Naive thymus-derived CD4-positive, alpha-beta T cell (primary cell): ENCODE measurements around the gene PRG3. TPM values are rescaled to one million over a fixed set of nuclear protein-coding genes. Genes with fewer than 3 reads are reported as not detected.

ENCODE experiments used
- ATAC-seq: fragments of 150-1000 bp; cut with Tn5 transposase; 2 replicates; pipeline ENCODE4 v1.10.0; 2021; ENCODE audit warnings: mild to moderate bottlenecking, moderate library complexity
- CTCF ChIA-PET: fragments of 350-600 bp; sonication (Branson Sonifier 250); formaldehyde crosslinking; loops from one replicate; lab custom pipeline; 2021; ENCODE audit warnings: antibody characterized with exemption; lab: Charles Lee
- POLR2A ChIA-PET: fragments of 350-600 bp; sonication (Branson Sonifier 250); formaldehyde crosslinking; loops from one replicate; lab custom pipeline; 2021; ENCODE audit warnings: antibody characterized with exemption, inconsistent platforms; lab: Charles Lee
- DNase-seq, 9 donors: peaks; one replicate each; pipeline versions ENCODE4 v3.0.0 to v3.0.0-alpha.2; 2020 to 2022; ENCODE audit warnings: mixed read lengths in 1 of 9
- H3K27ac ChIP-seq: one replicate; pipeline ENCODE4 v1.7.0; 2013; ENCODE audit warnings: mild to moderate bottlenecking, low read depth, low read length, moderate library complexity
- H3K27me3 ChIP-seq, 2 donors: one replicate each; pipeline ENCODE4 v1.7.0; 2013; ENCODE audit warnings: low read length in 2 of 2, mild to moderate bottlenecking in 2 of 2, moderate library complexity in 2 of 2; ENCODE audit not compliant: control insufficient read depth in 2 of 2, insufficient read depth in 2 of 2
- H3K36me3 ChIP-seq, 3 experiments: 1 replicate in 2 of 3; 2 replicates in 1 of 3; pipeline ENCODE4 v1.7.0; 2013; ENCODE audit warnings: low read length in 3 of 3, mild to moderate bottlenecking in 3 of 3, moderate library complexity in 1 of 3; ENCODE audit not compliant: insufficient read depth in 3 of 3, control insufficient read depth in 2 of 3
- H3K4me1 ChIP-seq, 2 donors: one replicate each; pipeline ENCODE4 v1.7.0; 2013; ENCODE audit warnings: low read length in 2 of 2, mild to moderate bottlenecking in 2 of 2, moderate library complexity in 1 of 2; ENCODE audit not compliant: control insufficient read depth in 2 of 2, insufficient read depth in 2 of 2
- H3K4me3 ChIP-seq: 2 replicates; pipeline ENCODE4 v1.7.0; 2013; ENCODE audit warnings: mild to moderate bottlenecking, low read length
- H3K9me3 ChIP-seq, 3 experiments: 1 replicate in 2 of 3; 2 replicates in 1 of 3; pipeline ENCODE4 v1.7.0; 2013; ENCODE audit warnings: low read length in 3 of 3; ENCODE audit not compliant: control insufficient read depth in 2 of 3
- H3K27ac Mint-ChIP-seq, 9 donors: one replicate each; pipeline ENCODE4 v1.8.0; 2020 to 2022; ENCODE audit warnings: mixed read lengths in 9 of 9, mild to moderate bottlenecking in 8 of 9, moderate library complexity in 5 of 9, inconsistent platforms in 2 of 9
- H3K27me3 Mint-ChIP-seq, 5 donors: one replicate each; pipeline ENCODE4 v1.8.0; 2021 to 2022; ENCODE audit warnings: mixed read lengths in 5 of 5, mild to moderate bottlenecking in 1 of 5
- H3K36me3 Mint-ChIP-seq, 5 donors: one replicate each; pipeline ENCODE4 v1.8.0; 2020 to 2022; ENCODE audit warnings: mixed read lengths in 5 of 5, mild to moderate bottlenecking in 3 of 5, inconsistent platforms in 1 of 5
- H3K4me1 Mint-ChIP-seq, 7 donors: one replicate each; pipeline ENCODE4 v1.8.0; 2020 to 2022; ENCODE audit warnings: mixed read lengths in 7 of 7, mild to moderate bottlenecking in 3 of 7, inconsistent platforms in 1 of 7
- H3K4me3 Mint-ChIP-seq, 10 donors: one replicate each; pipeline ENCODE4 v1.8.0; 2020 to 2022; ENCODE audit warnings: mild to moderate bottlenecking in 10 of 10, mixed read lengths in 10 of 10, moderate library complexity in 6 of 10, inconsistent platforms in 2 of 10
- H3K9me3 Mint-ChIP-seq, 11 donors: one replicate each; pipeline ENCODE4 v1.8.0; 2020 to 2022; ENCODE audit warnings: mixed read lengths in 11 of 11, mild to moderate bottlenecking in 4 of 11, inconsistent platforms in 1 of 11, moderate library complexity in 1 of 11
- intact Hi-C, 2 donors: fragments of 100-400 bp; cut with micrococcal nuclease; formaldehyde crosslinking; loops; one replicate each; pipeline ENCODE4 v1.15.1; 2023
- polyA plus RNA-seq, 2 donors: library from polyadenylated mRNA; unstranded; fragments of 300-500 nt; fragmentation: Illumina TruSeq; gene quantifications; one replicate each; pipeline ENCODE4 v1.2.3, GENCODE V29; 2021
- total RNA-seq, 6 experiments: library from RNA in 5 of 6; stranded (reverse) in 5 of 6; gene quantifications; 1 replicate in 5 of 6; 2 replicates in 1 of 6; pipeline ENCODE4 v1.2.3 and lab custom pipeline; 2021 to 2026

The PRG3 gene
- total and polyA plus RNA-seq, 7 experiments from 2014 or later, result not detected

DNA sequence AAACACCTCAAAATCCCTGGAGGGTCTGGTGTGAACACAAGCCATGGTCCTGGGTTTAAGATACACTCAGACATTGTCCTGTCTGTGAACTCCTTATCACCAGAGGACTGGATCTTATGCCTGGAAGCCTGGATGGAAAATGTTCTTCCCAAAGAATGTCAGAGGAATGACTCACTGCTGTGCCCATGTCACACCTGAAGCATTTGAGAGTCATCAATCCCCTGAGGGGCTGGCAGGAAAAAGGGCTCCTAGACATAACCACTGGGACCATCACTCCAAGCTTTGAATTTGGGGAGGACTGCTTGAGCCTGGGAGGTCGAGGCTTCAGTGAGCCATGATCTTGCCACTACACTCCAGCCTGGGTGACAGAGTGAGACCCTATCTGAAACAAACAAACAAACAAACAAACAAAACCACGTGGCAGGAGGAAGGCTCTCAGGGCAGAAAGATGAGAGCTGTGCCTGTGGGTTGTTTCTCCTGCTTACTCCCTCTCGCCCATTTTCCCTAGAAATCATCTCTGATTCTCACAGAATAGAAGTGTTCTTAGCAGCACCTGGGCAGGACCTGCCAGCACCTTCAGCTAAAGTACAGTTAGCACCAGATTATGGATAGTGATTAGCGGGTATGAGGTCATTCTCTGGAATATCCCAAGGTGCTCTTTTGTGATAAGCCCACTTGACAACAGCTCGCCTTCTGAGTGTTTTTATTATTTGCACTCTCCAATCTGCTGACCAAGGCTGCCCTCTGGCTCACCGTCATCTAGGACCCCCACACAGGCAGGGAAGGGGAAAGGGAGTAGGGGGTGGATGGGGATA lies 21.4 kb upstream of the PRG3 start:
- POLR2A ChIA-PET, result no interaction called here
- no peak overlapping the region for H3K4me3 ChIP-seq
- intact Hi-C loops, result loop anchor here in 1 of 2 donors (2.0 kb wide), 1 partner anchor 72 kb away; no protein-coding TSS in a partner anchor
- H3K4me1 ChIP-seq, result no peaks in the 10 kb centered on the region
- H3K27me3 ChIP-seq, result no peaks in the 10 kb centered on the region
- Mint-ChIP-seq H3K9me3 (no peaks in the 10 kb centered on the region), H3K4me1 (peaks cover 0 to 17% (median 7%) of the 10 kb centered on the region in 7 donors), H3K4me3 (no peak overlapping the region), H3K27me3 (no peaks in the 10 kb centered on the region), H3K27ac (no peak overlapping the region), H3K36me3 (peaks cover under 1 to 21% (median 13%) of the 10 kb centered on the region in 5 donors)
- H3K27ac ChIP-seq, result no peak overlapping the region
- CTCF ChIA-PET, result no interaction called here
- no peak for ATAC-seq
- H3K9me3 ChIP-seq, result no peaks in the 10 kb centered on the region
- no peak for DNase-seq
- H3K36me3 ChIP-seq, result peaks cover 0 to 5% (median 0%) of the 10 kb centered on the region in 3 experiments

DNA sequence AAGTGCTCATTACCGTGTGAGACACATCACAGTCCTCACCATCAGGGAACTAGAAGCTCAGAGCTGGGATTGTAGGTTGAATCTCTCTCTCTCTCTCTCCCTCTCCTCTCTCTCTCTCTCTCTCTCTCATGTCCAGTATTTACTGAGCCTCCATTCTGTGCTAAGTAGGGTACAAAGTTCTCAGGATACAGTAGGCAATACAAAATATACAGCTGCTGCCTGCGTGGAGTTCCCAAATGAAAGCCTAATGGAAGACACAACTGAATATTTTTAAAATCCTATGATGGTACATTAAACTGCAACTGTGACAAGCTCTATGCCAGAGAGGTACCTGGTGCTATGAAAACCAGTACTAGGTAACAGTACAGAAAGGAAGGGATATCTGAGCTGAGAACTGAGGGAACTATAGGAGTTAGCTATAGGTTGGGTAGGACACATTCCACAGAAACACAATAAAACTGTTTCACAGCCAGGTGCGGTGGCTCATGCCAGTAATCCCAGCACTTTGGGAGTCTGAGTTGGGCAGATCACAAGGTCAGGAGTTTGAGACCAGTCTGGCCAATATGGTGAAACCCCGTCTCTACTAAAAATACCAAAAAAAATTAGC lies 19.1 kb upstream of the PRG3 start:
- Mint-ChIP-seq H3K27me3 (no peaks in the 10 kb centered on the region), H3K9me3 (no peaks in the 10 kb centered on the region), H3K4me3 (no peak overlapping the region), H3K36me3 (peaks cover 0 to 3% (median 2%) of the 10 kb centered on the region in 5 donors), H3K4me1 (no peaks in the 10 kb centered on the region), H3K27ac (no peak overlapping the region)
- no peak for DNase-seq
- Histone ChIP-seq H3K27ac (no peak overlapping the region), H3K27me3 (no peaks in the 10 kb centered on the region), H3K4me1 (no peaks in the 10 kb centered on the region), H3K9me3 (no peaks in the 10 kb centered on the region), H3K4me3 (no peak overlapping the region), H3K36me3 (no peaks in the 10 kb centered on the region)
- CTCF ChIA-PET, result no interaction called here
- POLR2A ChIA-PET, result no interaction called here
- intact Hi-C loops, result no loop called here
- no peak for ATAC-seq

DNA sequence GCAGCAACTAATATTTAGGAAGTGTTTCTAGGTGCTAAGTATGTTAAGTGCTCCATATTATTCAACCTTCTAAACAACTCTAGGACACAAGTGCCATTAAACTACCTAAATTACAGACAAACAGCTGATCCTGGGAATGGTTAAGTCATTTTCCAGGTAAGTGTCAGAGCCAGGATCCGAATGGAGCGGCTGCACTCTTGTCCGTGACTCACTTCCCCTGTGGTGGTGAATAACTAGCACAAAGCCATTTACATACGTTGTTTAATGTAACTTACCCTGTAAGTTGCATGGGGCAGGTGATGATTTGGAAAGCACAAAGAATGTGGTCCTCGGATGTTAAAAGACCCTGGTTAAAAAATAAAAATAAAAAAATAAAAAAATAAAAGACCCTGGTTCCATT lies 18.3 kb upstream of the PRG3 start:
- no peak overlapping the region for H3K4me3 ChIP-seq
- H3K4me1 ChIP-seq, result no peaks in the 10 kb centered on the region
- intact Hi-C loops, result no loop called here
- Mint-ChIP-seq H3K4me1 (no peaks in the 10 kb centered on the region), H3K9me3 (no peaks in the 10 kb centered on the region), H3K27me3 (no peaks in the 10 kb centered on the region), H3K4me3 (no peak overlapping the region), H3K27ac (no peak overlapping the region), H3K36me3 (peaks cover 0 to 2% (median 0%) of the 10 kb centered on the region in 5 donors)
- H3K36me3 ChIP-seq, result no peaks in the 10 kb centered on the region
- no peak overlapping the region for H3K27ac ChIP-seq
- no peak for ATAC-seq
- CTCF ChIA-PET, result no interaction called here
- POLR2A ChIA-PET, result no interaction called here
- DNase-seq, result no peak
- no peaks in the 10 kb centered on the region for H3K27me3 ChIP-seq
- no peaks in the 10 kb centered on the region for H3K9me3 ChIP-seq

DNA sequence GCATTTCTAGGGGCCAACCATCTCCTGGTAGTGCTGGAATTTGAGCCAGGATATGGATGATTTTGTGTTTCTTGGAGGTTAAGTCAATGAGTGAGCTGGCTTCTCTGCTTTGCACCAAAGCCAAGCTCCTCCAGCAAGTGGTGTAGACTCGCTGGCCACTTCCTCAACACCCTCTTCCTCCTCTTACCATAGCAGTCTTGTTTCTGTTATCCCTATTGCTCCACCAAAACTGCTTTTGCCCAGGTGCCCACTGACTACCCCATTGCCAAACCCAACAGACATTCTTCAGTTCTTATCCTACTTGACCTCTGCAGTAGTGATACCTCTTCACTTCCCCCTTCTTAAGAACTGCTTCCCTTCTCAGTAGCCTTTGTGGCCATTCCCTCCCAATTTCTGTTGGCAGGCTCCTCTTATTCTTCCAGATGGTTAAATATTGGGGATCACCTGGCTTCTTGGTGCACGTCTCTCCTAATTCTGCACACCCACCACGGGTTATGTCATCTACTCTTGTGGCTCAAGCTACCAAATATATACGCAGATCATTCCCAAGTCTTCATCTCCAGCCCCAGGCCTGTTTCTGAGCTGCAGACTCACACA lies 16.5 kb upstream of the PRG3 start:
- Mint-ChIP-seq H3K27ac (no peak overlapping the region), H3K4me3 (no peak overlapping the region), H3K36me3 (no peaks in the 10 kb centered on the region), H3K27me3 (no peaks in the 10 kb centered on the region), H3K9me3 (no peaks in the 10 kb centered on the region), H3K4me1 (no peaks in the 10 kb centered on the region)
- Histone ChIP-seq H3K27ac (no peak overlapping the region), H3K4me1 (no peaks in the 10 kb centered on the region), H3K27me3 (no peaks in the 10 kb centered on the region), H3K9me3 (no peaks in the 10 kb centered on the region), H3K36me3 (no peaks in the 10 kb centered on the region), H3K4me3 (no peak overlapping the region)
- ATAC-seq, result no peak
- no peak for DNase-seq
- POLR2A ChIA-PET, result no interaction called here
- intact Hi-C loops, result no loop called here
- CTCF ChIA-PET, result no interaction called here

DNA sequence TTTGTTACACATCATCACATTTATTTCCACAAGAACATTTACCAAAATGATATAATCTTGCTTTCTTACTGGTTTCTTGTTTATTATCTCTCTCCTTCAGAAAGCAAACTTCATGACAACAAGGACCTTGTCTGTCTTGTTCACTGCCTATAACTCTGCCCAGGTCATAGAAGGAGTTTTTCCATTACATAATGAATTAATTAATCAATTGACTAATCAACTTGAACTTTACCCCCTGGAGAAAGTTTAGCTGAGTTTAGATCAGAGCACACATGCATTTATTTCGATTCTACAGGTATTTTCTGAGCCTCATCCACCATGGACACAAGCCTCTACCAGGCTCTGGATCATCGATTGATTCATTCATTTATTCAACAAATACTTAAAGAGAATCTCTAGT lies 15.8 kb upstream of the PRG3 start:
- Histone ChIP-seq H3K36me3 (no peaks in the 10 kb centered on the region), H3K9me3 (no peaks in the 10 kb centered on the region), H3K27me3 (no peaks in the 10 kb centered on the region), H3K27ac (no peak overlapping the region), H3K4me3 (no peak overlapping the region), H3K4me1 (no peaks in the 10 kb centered on the region)
- H3K4me1 Mint-ChIP-seq, result no peaks in the 10 kb centered on the region
- H3K36me3 Mint-ChIP-seq, result no peaks in the 10 kb centered on the region
- ChIA-PET POLR2A (no interaction called here), CTCF (no interaction called here)
- no peak for ATAC-seq
- H3K4me3 Mint-ChIP-seq, result no peak overlapping the region
- H3K27ac Mint-ChIP-seq, result no peak overlapping the region
- no peaks in the 10 kb centered on the region for H3K27me3 Mint-ChIP-seq
- DNase-seq, result no peak
- H3K9me3 Mint-ChIP-seq, result no peaks in the 10 kb centered on the region
- intact Hi-C loops, result no loop called here

DNA sequence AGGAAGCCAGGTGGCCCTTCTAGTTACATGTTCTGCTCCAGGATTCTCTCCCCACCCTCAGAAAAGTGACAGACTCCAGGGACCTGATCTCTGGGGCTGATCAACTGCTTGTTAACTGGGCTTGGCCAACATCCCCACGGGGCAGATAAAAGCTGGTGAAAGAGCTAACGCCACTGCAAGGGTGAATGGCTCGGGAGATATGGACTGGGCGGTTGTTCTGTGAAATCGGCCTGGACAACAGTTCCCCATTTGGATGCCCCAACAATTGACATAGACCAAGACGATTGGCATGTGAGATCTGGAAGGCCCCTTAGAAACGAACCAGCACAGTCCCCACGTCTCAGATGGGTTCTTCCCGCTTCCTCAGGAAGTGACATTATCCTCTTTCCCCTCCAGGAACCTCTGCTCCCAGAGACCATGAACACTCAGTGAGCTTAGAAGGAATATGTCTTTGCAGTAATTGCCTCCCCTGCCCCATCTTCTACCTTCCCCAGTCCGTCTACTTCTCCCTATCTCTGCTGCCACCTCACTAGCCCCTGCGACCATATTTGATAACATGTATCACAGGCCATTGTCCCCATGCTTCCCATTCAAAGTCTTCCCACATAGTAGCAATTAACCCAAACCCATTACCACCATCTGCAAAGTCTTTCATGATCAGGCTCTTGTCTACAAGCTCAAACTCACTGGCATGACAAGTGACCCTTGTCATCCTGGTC lies 15.1 kb upstream of the PRG3 start:
- no peaks in the 10 kb centered on the region for H3K27me3 ChIP-seq
- no peaks in the 10 kb centered on the region for H3K4me1 ChIP-seq
- POLR2A ChIA-PET, result interaction anchor here (0.5 kb wide), 1 partner anchor 30 kb away, joined by 3 read pairs; no protein-coding TSS in a partner anchor
- CTCF ChIA-PET, result no interaction called here
- no peaks in the 10 kb centered on the region for H3K36me3 ChIP-seq
- Mint-ChIP-seq H3K27me3 (no peaks in the 10 kb centered on the region), H3K4me1 (no peaks in the 10 kb centered on the region), H3K27ac (no peak overlapping the region), H3K36me3 (no peaks in the 10 kb centered on the region), H3K9me3 (no peaks in the 10 kb centered on the region), H3K4me3 (no peak overlapping the region)
- no peak overlapping the region for H3K4me3 ChIP-seq
- DNase-seq (no peak), ATAC-seq (no peak)
- intact Hi-C loops, result no loop called here
- H3K27ac ChIP-seq, result no peak overlapping the region
- H3K9me3 ChIP-seq, result no peaks in the 10 kb centered on the region
